Measurements from ENCODE around the gene B3GALT6.

The B3GALT6 gene

DNA sequence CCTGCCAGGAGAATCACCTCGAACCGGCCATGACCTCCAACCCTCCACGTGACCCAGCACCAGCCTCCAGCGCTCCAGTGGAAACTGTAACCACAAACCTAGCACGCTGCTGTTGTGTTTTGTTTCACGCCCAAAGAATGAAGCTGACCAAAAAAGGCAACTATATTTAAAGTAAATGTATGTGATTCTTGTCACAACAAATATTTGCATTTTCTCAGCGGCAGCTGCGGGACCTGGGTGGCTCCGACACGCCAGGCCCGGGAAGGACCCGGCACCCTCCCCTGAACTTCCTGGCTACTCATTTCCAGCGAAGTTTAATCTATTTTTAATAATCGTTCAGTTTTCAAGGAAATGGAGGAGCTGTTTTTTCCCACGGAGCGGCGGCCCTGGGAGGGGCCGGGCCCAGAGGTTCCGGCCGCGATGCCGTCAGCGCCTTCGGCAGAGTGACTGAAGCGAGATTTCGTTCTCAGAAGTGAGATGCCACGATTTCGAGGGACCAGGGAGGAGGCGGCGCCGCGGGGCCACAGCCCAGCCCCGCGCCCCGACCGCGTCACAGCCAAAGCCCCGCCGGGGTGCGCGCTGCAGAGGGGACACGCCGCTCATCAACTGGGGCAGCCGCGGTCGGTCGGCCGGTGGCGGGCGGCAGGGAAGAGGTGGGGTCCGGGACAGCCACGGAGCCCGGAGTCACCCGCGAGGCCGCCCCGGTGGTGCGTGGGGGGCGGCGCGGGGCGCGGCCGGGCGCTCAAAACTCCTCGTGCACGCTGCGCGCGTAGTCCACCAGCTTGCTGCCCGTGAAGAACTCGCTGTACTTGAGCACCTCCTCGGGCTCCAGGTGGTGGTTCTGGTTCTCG lies 15.0 kb upstream of the B3GALT6 start:
- no peak for DNase-seq

DNA sequence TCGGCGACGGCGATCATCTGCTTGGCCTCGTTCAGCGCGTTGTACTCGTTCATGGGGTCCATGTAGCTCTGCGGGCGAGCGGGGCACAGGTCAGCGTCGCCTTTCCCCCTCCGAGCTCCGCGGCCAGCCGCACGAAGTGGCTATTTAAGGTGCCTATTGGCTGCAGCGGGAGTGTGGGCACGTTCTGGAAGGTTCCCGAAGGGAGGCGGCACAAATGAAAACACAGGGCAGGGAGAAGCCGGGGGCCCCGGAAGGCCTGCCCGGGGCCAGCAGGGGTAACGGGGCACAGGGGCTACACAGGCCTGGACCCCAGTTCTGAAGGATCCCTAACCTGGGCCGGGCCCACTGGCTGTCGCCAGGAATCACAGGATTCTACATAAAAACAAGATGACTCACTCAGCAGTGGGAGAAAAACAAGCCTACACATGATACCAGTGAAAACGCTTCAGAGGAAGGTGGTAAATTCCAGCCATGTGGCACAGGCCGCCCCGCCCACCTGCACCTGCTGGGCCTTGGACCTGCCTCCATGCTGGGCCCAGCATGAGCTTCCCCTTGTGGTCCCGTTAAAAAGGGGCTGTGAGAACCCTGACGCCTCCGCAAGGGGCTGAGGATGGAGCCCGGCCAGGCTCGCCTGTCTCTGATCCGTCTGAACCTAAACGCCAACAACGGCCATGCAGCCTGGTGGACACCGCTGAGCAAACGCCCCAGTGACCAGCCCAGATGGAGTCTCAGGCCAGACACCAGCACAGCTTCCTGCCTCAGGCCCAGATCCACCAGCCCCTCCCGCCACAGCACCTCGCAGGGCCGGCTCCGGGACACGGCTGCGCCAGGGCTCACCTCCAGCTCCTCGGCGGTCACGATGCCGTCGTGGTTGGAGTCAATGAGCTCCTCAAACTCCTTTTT lies 14.2 kb upstream of the B3GALT6 start:
- no peak for DNase-seq

DNA sequence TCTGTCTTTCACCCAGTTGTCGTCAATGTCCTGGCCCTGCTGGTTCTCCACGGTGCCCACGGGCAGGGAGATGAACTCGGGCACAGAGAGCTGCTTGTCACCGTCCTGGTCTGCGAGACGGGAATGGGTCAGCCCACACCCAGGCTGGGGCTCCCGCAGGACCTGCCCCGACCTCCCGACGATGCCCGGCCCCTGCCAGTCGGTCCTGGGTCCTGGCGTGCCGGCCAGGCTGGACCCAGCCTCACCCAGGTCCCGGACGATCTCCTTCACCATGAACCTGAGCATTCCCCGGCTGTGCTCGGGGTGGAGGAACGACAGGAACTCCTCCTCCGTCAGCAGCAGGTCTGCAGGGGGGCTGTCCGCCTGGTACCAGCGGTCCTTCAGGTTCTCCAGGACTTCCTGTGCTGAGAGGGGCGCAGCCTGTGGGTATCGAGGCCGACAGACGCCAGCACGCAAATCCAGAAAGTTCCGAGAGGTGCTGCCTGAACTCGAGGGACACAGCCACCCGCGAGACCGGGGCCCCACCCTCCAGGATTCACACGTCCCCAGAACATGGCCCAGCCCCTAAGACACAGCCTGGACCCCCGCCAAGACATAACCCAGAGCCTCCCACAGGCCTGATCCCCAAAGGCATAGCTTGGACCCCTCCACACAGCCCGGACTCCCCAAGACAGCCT lies 13.4 kb upstream of the B3GALT6 start:
- no peak for DNase-seq

- no peak for DNase-seq
Measured at GRCh38 chr1:1219341-1219740, 12.7 kb upstream of the B3GALT6 start.

DNA sequence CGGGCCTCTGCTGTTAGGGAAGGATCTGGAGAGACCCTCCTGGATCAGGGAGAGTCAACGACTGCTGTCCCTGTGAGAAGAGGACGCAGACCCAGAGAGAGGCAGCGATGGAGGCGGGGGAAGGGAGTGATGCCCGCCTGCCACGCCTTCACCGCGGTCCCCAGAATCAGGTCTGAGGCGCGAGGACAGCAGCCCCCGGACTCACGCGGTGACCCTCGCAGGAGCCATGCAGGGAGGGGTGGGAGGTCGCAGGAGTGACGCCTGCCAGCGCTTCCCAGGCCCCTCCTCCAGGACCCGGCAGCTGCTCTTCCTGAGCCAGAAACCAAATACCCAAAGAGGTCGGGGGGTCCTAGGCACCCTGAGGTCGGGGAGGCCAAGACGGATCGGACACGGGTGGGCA lies 11.8 kb upstream of the B3GALT6 start:
- no peak for DNase-seq

DNA sequence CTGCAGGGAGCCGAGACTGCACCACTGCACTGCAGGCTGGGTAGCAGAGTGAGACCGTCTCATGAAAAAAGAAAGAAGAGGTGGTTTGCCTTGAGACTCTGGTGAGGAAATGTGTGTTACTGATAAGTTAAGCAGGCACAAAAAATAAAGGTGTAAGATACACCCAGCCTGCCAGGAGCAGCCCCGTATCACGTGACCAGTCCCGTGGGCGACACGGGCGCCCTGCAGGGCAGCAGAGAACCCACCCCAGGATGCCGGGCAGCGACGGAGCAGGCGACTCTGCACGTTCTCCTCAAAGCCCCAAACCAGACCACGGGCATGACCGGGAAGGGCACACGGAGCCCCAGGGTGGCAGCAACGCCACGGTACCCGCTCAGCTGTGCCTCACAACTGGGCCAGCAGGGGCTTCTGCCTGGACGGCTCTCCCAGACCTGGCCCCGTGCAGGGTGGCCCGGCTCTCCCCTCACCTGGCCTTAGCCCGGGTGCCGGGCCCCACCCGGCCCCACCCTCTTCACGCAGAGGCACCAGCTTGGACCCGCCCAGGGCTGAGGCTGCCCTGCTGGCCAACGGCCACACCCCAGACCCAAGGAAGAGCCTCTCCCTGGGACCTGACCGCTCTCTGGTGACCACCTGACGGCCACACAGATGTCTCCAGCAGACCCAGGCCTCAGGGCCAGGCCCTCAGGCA lies 10.0 kb upstream of the B3GALT6 start:
- DNase-seq = no peak

GRCh38 chr1:1222575-1223225 lies 9.3 kb upstream of the B3GALT6 start:
- no peak for DNase-seq

- DNase-seq = no peak
Measured at GRCh38 chr1:1223321-1223720, 8.7 kb upstream of the B3GALT6 start.

DNA sequence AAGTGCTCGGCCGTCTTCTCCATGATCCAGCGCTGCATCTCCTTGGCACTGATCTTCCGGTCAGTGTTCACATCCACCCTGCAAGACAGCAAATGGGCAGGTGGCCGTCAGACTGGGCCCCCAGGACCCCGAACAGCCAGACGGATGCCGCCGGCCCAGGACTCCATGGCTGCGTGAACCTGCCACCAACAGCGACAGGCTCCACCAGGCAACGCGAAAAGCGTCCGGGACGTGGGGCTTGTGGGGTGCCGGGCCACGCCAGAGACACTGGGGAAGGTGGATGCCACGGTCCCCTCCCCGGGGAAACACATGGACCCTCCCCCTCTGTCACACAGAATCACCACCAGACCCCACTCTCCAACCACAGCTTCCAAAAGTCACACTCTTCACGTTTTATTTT lies 8.1 kb upstream of the B3GALT6 start:
- no peak for DNase-seq

GRCh38 chr1:1225238-1225845 lies 6.7 kb upstream of the B3GALT6 start:
- no peak for DNase-seq

DNA sequence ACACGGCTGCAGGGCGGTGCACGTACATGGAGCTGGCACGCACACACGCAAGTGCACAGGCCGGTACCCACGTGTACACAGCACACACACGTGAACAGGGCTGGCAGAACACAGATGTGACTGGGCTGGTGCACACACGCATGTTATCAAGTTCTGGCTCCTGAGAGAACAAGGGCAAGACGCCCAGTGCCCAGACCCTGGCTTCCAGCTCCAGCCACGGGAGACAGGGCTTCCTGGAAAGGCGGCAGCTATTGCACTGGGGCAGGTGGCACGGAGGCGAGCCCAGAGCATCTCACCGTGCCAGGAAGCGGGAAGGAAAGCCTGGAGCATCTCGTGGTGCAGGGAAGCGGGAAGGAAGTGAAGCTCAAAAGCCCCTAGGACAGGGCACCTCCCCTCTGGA lies 6.1 kb upstream of the B3GALT6 start:
- DNase-seq = no peak

DNA sequence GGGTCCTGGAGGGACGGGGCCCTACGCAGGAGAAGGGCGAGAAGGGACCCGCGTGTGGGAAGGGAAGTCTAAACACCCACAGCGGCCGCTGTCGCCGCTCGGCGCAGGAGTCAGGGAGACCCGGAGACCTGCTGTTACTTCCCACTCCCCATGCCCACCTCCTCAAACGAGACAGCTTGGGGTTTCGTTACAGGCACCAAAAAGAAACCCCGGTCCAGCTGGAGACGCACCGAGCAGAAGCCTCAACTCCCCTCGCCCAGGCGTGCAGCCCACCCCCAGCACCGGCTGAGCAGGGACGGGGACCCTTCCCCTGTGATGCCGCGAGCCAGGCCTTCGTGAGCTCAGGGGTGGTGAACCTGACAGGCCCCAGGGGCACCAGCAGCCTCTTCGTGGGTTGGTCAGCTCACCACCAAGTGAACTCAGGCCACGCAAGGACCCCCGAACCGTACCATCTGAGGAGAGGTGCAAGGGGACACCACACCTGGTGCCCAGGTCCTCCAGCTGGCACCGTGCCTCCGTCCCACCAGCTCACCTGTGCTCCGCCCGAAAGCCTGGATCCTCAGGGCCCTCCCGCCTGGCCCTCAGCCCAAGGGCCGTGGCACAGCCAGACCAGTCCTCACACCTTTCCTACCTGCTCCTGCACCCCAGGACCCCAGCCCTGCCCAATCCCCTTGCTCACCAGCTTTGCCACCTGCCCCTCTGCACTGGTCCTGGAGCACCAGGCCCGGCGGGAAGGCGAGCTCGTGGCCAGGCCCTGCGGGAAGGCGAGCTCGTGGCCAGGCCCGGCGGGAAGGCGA lies 5.3 kb upstream of the B3GALT6 start:
- no peak for DNase-seq

DNA sequence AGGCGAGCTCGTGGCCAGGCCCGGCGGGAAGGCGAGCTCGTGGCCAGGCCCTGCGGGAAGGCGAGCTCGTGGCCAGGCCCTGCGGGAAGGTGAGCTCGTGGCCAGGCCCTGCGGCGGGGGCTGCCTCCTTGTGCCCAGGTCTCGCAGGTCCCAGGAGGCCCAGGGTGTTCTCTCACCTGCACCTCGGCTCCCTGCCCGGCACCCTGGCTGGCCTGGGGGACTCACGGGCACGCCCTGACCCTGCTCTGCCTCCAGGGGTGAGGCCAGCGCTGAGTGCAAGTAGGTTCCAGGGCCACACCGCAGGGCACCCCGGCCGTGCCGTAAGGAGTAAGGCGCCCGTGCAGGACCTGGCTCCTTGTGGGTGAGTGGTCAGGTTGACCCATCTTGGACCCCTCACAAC lies 4.7 kb upstream of the B3GALT6 start:
- no peak for DNase-seq

DNA sequence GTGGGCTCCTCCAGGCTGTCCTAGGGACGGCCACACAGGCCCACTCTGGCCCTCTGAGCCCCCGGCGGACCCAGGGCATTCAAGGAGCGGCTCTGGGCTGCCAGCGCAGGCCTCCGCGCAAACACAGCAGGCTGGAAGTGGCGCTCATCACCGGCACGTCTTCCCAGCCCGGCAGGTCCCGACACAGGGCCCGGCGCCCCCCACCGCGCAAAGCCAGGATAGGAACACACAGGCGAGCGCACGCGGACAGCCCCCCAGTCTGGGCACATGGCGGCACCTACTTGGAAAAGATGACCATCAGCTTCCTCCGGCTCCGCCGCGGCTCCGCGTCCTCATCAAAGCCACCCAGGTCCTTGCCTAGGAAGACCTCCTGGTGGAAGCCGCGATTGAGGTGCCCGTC lies 3.9 kb upstream of the B3GALT6 start:
- DNase-seq = no peak

GRCh38 chr1:1228596-1229321 lies 3.3 kb upstream of the B3GALT6 start:
- DNase-seq = no peak

DNA sequence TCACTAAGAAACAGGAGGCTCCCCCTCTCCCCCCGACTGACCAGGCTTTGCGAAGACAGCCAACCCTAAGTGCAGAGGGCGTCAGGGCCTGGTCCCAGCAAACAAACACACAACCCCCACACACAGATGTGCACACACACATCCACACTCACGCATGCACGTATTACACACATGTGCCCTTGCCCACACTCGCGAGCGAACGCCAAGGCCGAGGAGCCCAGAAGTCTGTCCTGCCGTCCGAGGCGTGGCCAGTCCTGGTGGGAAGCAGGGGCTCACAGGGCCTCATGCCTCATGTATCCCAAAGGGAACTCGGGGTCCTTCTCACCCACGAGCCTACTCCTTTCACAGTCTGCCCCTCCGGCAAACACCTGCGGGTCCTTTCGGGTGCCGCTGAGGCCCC lies 2.3 kb upstream of the B3GALT6 start:
- DNase-seq = no peak

- peak; percentile 61 for DNase-seq
Measured at GRCh38 chr1:1230656-1231399, 1.2 kb upstream of the B3GALT6 start.

DNA sequence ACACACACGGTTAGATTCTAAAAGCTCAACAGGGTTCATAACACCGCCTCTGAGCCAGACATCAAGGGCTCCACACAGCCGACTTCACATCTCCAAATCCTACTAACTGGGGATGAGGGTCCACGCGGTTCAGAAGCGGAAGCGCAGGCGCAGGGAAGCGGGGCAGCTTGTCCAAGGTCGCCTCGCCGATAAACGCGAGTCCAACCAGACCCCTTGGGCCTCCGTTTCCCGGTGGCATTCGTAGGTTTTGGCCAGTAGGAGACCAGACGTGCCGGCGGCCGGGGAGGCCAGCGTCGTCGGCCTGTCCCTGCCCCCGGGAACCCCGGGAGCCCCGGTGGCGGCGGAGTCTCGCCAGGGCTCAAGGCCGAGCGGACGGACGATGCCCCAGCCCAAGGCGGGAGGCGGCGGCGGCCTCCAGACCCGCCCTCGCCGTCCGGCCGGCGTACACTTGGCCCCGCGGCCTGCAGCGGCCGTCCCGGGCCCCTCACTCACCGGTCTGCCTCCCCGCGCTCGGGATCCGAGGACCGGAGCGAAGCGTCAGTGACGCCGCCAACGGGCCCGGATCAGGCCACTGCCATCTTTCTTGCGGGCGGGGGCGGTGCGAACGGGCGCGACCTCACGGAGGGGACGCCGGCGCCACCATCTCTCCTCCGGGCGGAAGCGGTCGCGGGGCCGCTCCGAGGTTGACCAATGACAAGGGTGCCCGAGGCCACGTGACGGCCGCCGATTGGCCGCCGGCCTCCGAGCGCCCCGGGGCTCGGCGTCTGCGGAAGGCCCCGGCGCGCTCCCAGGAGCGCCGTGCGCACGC lies 433 bp upstream of the B3GALT6 start, which contains the start of gene SDF4:
Gene SDF4 (minus strand): TSS at position 602 of the 808 bp plus-strand sequence. CDS start 3,229 bp downstream, outside the sequence.
- DNase-seq = peak; percentile 98

Measured in fibroblast of skin of scalp (primary cell).